Panc1 (cell line): ENCODE measurements around the gene HS3ST3A1. TPM values are rescaled to one million over a fixed set of nuclear protein-coding genes. Genes with fewer than 3 reads are reported as not detected.

Experiments used
- ATAC-seq: fragments of 200-7000 bp; cut with Tn5 transposase; 2 replicates; pipeline ENCODE4 v1.9.1; 2020; ENCODE audit warnings: mild to moderate bottlenecking, moderate library complexity
- BruUV-seq: library from RNA; stranded (reverse); fragments of 400-500 nt; replicated peaks from 2 replicates; lab custom pipeline; 2021; lab: Mats Ljungman, UMichigan
- CTCF ChIA-PET: fragments of 300-600 bp; sonication (Branson Sonifier 250); formaldehyde crosslinking; loops from one replicate; lab custom pipeline; 2022; ENCODE audit warnings: antibody characterized with exemption; lab: Charles Lee
- POLR2A ChIA-PET: fragments of 300-600 bp; sonication (Branson Sonifier 250); formaldehyde crosslinking; loops from one replicate; lab custom pipeline; 2022; ENCODE audit warnings: antibody characterized with exemption; lab: Charles Lee
- DNase-seq: peaks from one replicate; pipeline ENCODE4 v3.0.0-alpha.2; 2010; ENCODE audit warnings: low read depth, low spot score
- H3K27ac ChIP-seq: 2 replicates; pipeline ENCODE4 v1.5.1; 2011; ENCODE audit warnings: mild to moderate bottlenecking, low read length, inconsistent platforms
- H3K27me3 ChIP-seq: fragments of 200-500 bp; sonication (Bioruptor generic); 2 replicates; pipeline ENCODE4 v1.6.0; 2014; ENCODE audit warnings: low read length, inconsistent platforms; ENCODE audit not compliant: control insufficient read depth, insufficient read depth
- H3K36me3 ChIP-seq: fragments of 200-500 bp; sonication (Bioruptor generic); 2 replicates; pipeline ENCODE4 v1.5.1; 2014; ENCODE audit warnings: inconsistent platforms, mild to moderate bottlenecking, low read length, moderate library complexity; ENCODE audit not compliant: control insufficient read depth, insufficient read depth
- H3K4me1 ChIP-seq: 2 replicates; pipeline ENCODE4 v1.5.1; 2011; ENCODE audit warnings: inconsistent platforms, mild to moderate bottlenecking, low read length, moderate library complexity; ENCODE audit not compliant: control insufficient read depth, insufficient read depth
- H3K4me3 ChIP-seq, 2 experiments: 2 replicates each; pipeline ENCODE4 v1.5.1; 2011 to 2012; ENCODE audit warnings: low read depth in 2 of 2, low read length in 2 of 2, mild to moderate bottlenecking in 2 of 2, inconsistent platforms in 1 of 2, moderate library complexity in 1 of 2
- H3K9me3 ChIP-seq: fragments of 200-500 bp; sonication (Bioruptor generic); 2 replicates; pipeline ENCODE4 v1.5.1; 2014; ENCODE audit warnings: low read depth, mild to moderate bottlenecking, inconsistent platforms, low read length, moderate library complexity; ENCODE audit not compliant: control insufficient read depth, insufficient read depth
- CTCF ChIP-seq: fragments of 450-650 bp; IDR thresholded peaks from 2 replicates; pipeline ENCODE4 v1.5.1; 2017; ENCODE audit warnings: mild to moderate bottlenecking
- POLR2AphosphoS5 ChIP-seq: IDR thresholded peaks from 2 replicates; pipeline ENCODE4 v1.6.1; 2012; ENCODE audit warnings: mild to moderate bottlenecking, low read depth, low read length, moderate library complexity
- REST ChIP-seq, 2 experiments: IDR thresholded peaks; 2 replicates each; pipeline ENCODE4 v1.6.1; 2011 to 2012; ENCODE audit warnings: low read depth in 2 of 2, control low read depth in 1 of 2, low read length in 1 of 2, mild to moderate bottlenecking in 1 of 2, moderate library complexity in 1 of 2; ENCODE audit not compliant: insufficient read depth in 1 of 2
- SIN3A ChIP-seq: IDR thresholded peaks from 2 replicates; pipeline ENCODE4 v1.6.1; 2012; ENCODE audit warnings: low read depth, mild to moderate bottlenecking, low read length, moderate library complexity, borderline replicate concordance; ENCODE audit not compliant: insufficient read depth
- TCF7L2 ChIP-seq: IDR thresholded peaks from 2 replicates; pipeline ENCODE4 v1.6.1; 2011; ENCODE audit warnings: mild to moderate bottlenecking, low read depth, low read length, inconsistent platforms
- in situ Hi-C: cut with HindIII; loops from 2 replicates; pipeline ENCODE4 v1.10.0; 2016; ENCODE audit warnings: low sequenced_read_pairs, low pct_unique_long_range_greater_than_20kb
- intact Hi-C: fragments of 100-400 bp; cut with micrococcal nuclease; formaldehyde crosslinking; loops from one replicate; pipeline ENCODE4 v1.10.0; 2022; ENCODE audit not compliant: unreplicated experiment
- total RNA-seq: library from RNA; stranded (reverse); gene quantifications from one replicate; pipeline ENCODE4 v1.2.1, GENCODE V29; 2021; ENCODE audit not compliant: unreplicated experiment

Gene HS3ST3A1
- total RNA-seq, 1 experiment from 2014 or later, result 0.31 TPM

GRCh38 chr17:13465678-13466077 lies 136.1 kb downstream of the HS3ST3A1 start:
- H3K27ac ChIP-seq, result no peak overlapping the region
- no peaks in the 10 kb centered on the region for H3K27me3 ChIP-seq
- ATAC-seq, result no peak
- intact Hi-C loops (no loop called here), in situ Hi-C loops (no loop called here)
- POLR2A ChIA-PET, result no interaction called here
- TF ChIP-seq REST (IDR thresholded peaks at IDR 0.05; ENCODE audit: insufficient read depth in 1 of 2, low read depth in 2 of 2, low read length in 1 of 2) (no peak), TCF7L2 (no peak), CTCF (no peak), SIN3A (no peak), POLR2AphosphoS5 (no peak)
- H3K4me3 ChIP-seq, result no peak overlapping the region
- no peaks in the 10 kb centered on the region for H3K36me3 ChIP-seq
- DNase-seq, result no peak
- no peaks in the 10 kb centered on the region for H3K9me3 ChIP-seq
- BruUV-seq, result no TSS peak
- CTCF ChIA-PET, result no interaction called here
- H3K4me1 ChIP-seq, result no peaks in the 10 kb centered on the region

GRCh38 chr17:13462673-13463124 lies 139.0 kb downstream of the HS3ST3A1 start:
- intact Hi-C loops (no loop called here), in situ Hi-C loops (no loop called here)
- H3K27me3 ChIP-seq, result no peaks in the 10 kb centered on the region
- H3K4me3 ChIP-seq, result no peak overlapping the region
- ATAC-seq (no peak), DNase-seq (no peak)
- ChIA-PET POLR2A (no interaction called here), CTCF (no interaction called here)
- no peaks in the 10 kb centered on the region for H3K36me3 ChIP-seq
- no TSS peak for BruUV-seq
- H3K27ac ChIP-seq, result no peak overlapping the region
- no peaks in the 10 kb centered on the region for H3K4me1 ChIP-seq
- no peaks in the 10 kb centered on the region for H3K9me3 ChIP-seq
- TF ChIP-seq SIN3A (no peak), POLR2AphosphoS5 (no peak), CTCF (no peak), TCF7L2 (no peak)

GRCh38 chr17:13462146-13462545 lies 139.6 kb downstream of the HS3ST3A1 start:
- intact Hi-C loops (no loop called here), in situ Hi-C loops (no loop called here)
- H3K4me1 ChIP-seq, result no peaks in the 10 kb centered on the region
- H3K27me3 ChIP-seq, result no peaks in the 10 kb centered on the region
- no peak overlapping the region for H3K4me3 ChIP-seq
- ATAC-seq (no peak), DNase-seq (no peak)
- no peaks in the 10 kb centered on the region for H3K36me3 ChIP-seq
- POLR2A ChIA-PET, result no interaction called here
- H3K27ac ChIP-seq, result no peak overlapping the region
- H3K9me3 ChIP-seq, result no peaks in the 10 kb centered on the region
- TF ChIP-seq TCF7L2 (no peak), SIN3A (no peak), POLR2AphosphoS5 (no peak), CTCF (no peak), REST (IDR thresholded peaks at IDR 0.05; ENCODE audit: insufficient read depth in 1 of 2, low read depth in 2 of 2, low read length in 1 of 2) (no peak)
- CTCF ChIA-PET, result no interaction called here
- BruUV-seq, result no TSS peak
